SKM-1 (cell line): ENCODE measurements around the gene CXCR3.

Experiments
- DNase-seq: peaks from one replicate; lab custom pipeline; 2025; ENCODE audit not compliant: unreplicated experiment; lab: John Stamatoyannopoulos, UW

The CXCR3 gene

DNA sequence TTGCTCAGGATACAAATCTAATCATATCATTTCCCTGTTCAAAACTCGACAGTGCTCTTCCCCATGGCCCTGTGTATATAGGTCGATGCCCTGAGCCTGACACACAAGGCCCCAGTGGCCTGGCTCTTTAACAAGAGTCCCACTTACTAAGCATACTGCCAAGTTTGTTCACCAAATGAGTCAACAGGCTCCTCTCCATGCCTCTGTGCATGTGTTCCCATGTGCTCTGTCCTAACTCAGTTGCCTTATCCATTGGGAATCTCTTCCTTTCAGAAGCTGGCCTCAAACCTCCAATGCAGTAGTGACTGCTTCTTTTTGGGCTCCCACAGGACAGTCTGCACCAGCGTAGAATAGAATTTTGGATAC lies 18.9 kb upstream of the CXCR3 start:
- DNase-seq: no peak

DNA sequence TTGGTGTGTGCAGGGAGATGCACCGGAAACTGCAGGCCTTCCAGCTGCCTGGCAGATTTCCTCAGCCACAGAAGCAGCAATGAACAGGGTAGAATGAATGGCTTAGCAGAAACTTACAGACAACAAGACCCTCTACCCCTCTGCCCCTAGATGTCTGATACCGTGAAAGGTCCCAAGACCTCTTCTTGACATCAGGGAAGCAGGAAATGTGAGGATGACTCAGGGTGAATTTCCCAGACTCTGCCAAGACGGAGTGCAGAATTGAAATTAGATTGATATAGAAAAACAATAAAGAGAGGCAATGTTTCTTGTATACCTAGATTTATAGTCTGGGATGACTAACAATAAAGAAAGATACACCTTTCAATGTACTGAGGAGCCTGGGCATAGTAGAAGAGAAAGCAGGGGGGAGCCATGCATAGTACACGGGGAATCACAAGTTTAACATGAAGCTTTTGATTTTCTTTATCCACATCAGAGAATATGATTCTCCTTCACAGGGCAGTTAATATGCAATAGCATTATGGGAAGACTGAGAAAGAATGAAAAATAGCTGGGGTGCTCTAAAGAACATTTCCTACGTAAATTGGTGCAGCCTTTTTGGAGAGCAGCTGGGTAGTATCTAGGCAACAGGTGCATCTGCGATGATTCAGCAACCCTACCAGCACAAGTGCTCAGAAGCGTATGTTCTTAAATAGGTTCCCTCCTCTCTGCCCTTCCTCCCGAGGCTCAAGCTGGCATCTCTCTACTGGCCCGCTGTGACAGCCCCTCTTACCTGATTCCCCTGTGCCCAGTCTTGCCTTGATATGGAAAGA lies 18.3 kb upstream of the CXCR3 start:
- DNase-seq: no peak

DNA sequence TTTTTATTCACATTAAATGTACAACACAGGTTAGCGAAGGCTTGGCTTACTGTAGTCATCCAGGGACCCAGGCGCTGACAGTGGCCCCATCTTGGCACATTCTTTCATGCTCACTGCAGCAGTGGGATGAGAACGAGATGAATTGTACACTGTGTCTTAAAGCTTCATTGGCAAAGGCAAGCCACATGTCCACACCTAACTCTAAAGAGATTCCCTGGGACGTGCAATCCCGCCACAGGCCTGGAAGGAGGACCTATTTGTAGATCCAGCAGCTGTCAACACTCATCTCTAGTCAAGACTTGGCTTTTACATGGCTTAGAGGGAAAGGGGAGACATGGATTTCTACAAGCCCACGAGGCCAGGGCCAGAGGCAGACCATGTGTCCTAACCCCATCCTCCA lies 16.1 kb upstream of the CXCR3 start:
- DNase-seq: no peak

DNA sequence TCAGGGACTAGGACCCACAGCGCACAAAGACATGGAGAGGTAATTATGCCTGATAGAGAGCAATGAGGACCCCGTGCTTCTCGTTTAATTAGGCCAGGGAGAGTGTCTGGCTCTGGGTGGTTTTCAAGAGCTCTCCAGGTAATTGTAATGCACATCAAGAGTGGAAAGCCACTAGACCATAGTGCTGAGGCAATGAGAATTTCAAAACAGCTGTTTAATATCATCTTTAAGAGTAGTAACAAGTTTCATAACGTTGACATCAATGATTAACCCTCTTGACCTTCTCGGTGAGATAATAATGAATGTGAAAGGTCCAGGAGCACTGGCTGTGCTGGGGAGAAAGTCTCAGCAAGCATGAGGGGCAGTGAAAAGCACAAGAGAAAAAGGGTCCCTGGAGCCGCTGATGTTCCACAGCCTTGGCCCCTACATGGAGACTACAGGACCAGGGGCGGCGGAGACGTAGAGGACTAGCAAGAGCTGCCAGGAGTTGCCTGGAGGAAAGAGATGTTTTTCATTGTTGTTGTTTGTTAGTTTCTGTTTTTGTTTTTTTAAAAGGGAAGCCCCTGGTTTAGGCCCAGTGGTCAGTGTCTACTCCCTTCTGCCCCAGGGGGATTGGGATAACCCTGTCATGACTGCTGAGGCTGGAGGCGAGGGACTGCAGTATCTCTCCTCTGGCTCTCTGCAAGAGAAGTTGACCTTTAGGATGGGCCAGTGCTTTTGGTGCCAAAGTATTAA lies 14.8 kb upstream of the CXCR3 start:
- DNase-seq: no peak

DNA sequence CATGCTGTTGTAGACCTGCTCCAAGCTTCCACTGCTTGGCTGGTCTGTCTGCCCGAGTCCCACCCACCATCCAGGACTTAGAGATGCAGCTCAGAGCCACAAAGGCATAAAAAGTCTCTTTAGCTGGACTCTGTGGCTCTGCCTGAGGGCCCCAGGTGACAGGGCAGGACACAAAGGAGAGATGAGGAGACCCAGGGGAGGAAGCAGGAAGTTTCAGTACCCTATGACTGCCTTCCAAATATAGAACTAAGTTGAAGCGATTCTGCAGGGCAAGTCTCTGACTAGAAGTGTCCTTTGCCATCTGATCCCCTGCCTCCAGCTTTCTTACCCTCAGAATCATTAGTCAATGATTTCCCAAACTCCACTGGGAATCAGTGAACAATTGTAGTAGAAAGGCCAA lies 11.2 kb upstream of the CXCR3 start:
- no peak for DNase-seq

DNA sequence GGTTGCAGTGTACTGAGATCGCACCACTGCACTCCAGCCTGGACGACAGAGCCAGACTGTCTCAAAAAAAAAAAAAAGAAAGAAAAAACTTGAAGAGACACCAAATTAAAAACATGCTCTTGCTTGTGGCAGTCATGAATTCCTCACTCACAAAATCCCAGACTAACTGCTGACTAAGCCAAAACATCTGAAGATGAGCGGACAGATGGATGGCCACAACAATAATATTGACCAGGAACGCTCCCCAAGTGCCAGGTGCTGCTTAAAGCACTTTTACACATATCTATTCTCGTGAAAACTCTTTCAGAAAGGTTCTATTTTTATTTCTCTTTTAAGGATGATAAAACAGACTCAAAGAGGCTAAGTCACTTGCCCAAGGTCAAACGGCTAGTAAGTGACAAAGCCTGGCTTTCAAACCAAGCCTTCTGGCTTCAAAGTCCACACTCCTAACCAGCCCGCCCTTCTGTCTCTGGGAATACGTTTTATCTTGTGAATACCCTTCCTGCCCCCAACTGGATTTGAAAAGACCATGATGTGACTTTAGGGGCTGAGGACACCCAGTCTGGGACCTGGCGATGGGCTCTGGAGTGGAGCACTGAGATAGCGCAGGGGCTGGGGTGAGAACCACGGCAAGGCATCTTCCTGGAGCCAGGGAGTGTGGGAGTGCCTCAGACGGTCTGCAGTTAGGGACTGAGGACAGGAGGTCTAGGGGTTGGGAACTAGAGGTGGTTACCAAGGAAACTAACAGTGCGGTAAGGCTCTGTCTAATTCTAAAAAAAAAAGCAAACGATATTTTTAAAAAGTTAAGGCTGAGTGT lies 9.5 kb upstream of the CXCR3 start:
- no peak for DNase-seq

DNA sequence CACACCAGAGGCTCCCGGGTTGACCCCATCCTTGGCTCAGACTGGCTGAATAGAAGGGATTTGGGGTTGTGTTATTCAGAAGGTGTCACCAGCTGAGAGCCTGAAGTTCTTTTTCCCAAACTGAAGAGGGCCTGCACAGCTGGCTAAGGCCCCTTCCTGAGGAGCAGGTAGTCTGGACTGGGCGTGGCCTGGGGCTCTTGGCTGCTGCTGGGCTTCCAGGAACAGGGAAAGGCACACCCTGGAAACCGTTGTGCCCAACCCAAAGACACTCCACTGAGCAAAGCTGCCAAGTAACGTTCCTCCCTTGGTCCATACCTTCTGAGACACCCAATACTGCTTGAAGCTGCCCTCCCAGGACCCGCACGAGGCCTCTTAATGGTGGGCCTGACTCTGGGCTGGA lies 8.3 kb upstream of the CXCR3 start:
- DNase-seq: no peak

DNA sequence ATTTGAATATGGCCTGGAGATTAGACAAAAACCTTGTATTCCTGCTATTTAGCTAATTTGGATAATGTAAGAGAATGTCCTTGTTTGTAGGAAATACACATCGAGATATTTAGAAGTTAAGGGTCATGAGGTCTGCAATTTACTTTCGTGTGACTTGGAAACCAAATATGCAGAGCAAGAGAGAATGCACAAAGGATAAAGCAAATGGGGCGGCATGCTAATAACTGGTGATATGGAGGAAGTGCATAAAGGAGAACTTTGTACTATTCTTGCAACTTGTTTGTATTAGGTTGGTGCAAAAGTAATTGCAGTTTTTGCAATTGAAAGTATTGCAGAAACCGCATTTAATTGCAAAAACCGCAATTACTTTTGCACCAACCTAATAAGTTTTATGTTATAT lies 7.2 kb upstream of the CXCR3 start:
- no peak for DNase-seq

DNA sequence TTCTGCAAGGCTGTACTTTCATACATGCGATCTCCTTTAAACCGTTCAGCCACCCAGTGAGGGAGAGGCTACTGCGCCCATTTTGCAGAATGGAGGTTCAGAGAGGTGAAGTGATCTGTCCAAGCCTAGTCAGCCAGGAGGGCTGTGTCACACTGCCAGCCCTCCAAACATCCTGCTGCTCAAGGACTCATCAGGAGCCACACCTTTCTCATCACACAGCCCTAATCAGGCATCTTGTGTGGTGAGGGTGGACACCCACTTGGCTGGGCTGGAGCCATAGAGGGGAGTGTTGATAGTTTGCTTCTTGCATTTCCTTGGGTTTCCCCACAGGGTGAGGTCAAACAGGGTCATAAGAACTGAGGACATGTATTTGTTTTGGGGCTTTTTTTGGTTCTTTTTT lies 5.4 kb upstream of the CXCR3 start:
- no peak for DNase-seq

DNA sequence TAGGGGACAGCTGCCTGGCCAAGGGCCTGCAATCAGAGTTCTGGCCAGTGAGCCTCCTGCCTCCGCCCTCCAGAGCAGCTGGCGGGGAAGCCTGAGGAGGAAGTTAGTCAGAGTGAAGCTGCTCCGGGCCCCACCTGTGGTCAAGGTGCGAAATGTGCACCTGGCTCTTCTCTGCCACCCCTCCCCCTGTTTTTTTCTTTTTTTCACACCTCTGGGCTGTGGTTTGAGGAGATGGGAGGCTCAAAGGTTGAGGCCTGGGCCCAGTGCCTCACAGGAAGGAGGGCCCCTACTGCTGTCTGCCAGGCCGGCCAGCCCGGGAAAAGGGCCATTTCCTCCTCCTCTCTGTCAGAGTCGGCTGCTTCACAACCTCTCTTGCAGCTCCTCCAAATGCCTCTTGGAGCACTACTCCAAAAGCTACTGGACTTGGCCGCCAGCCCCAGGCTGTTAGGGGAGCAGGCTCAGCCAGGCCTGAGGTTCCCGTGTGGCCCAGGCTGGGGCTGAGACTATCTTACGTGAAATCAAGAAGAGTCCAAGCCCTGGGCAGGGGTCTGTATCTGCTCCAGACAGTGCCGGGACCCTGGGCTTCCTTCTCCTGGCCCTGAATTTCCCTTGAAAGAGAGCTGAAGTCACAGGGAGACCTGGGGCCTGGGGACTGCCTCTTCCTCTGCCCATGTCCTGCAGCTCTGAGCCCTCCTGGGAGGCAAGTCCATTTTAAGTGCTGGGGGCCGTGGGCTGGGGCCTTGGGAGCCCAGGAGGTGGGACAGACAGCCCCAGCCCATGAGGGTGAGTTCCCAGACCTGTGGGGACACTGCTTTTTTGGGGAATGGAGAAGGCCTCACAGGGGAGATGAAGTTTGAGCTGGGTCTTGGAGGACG lies 4.5 kb upstream of the CXCR3 start:
- DNase-seq: no peak

DNA sequence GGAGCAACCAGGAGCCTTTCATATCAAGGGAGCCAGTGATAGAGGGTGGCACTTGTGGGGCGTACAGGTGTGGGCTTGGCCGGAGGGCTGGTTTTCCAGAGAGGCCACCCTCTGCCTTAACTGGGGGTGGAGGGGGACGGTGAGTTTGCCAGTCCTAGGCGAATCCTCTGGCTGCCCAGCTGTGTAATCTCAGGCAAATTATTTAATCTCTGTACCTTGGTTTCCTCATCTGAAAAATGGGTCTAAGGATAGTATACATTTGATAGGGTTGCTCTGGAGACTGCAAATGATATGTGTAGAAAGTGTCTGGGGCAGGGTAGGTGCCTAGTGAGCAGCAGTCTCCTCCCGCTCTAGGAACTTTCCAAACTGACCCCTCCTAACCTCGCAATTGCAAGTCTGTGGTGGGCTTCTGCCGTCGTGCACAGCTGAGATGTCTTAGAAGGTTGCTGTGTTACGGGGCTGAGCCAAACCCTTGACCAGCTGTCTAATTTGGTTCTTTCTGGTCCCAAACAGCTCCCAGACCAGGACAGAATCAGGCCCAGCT lies 3.8 kb upstream of the CXCR3 start:
- DNase-seq: no peak

DNA sequence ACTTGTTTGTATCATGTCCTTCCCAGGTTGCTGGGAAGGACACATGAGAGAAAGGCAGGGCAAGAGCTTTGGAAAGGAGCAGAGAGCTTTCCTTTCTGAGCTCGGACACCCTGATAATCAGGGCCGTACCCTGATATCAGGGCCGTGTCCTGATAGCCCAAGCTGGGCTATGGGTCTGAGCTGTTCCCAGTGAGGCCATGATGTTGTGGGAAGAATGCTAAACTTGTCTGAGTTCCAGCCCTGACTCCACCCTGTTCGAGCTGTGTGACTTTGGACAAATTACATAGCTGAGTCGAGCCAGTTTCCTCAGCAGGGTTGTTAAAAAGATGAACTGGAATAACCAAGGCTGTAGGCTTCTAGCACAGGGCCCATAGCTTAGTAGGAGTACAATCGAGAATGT lies 3.3 kb upstream of the CXCR3 start:
- DNase-seq: no peak

DNA sequence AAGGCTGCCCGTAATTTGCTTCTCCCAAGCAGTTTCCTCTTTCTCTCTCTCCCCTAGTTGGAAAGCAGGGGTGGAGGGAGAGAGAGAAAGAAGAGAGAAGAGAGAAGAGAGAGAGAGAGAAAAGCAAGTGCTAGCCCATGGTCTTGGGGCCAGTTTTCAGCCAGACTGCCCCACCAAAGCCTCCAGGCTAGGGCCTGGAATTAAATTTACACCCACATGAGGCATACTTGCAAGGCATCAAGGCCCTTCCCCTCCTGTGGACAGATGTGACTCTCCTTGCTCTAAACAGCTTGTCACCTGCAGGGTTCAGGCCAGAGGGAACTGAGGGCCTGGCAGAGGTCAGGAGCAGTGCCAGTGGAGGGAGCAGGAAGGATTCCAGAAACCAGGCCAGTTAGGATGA lies 1.7 kb upstream of the CXCR3 start:
- DNase-seq: no peak

DNA sequence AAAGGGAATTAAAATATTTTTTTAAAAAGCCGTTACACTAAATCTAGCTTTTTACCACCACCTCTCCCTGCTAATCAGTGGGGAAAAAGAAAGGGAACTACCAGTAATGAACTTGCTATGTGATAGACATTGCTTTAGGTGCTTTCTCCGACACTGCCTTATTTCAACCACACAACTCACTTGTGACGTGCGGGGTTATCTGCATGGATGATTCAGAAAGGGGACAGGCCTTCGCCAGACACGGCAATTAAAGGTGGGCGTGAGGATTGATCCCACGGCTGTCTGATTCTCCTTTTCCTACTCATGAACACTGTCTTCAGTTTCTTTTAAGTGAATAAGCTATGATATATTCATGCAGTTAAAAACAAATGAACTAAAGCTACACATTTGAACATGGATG lies 882 bp upstream of the CXCR3 start:
- DNase-seq: peak; percentile 1

DNA sequence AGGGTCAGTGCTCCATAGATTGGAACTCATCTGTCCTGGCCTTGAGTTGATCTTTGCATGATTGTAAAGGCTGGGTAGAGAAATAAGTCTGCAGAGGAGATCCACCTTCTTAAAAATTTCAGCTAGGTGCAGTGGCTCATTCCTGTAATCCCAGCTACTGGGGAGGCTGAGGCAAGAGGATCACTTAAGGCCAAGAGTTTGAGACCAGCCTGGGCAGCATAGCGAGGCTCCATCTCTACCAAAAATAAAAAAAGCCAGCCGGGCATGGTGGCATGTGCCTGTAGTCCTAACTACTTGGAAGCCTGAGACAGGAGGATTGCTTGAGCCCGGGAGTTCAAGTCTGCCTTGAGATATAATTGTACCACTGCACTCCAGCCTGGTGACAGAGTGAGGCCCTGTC lies 476 bp upstream of the CXCR3 start:
- no peak for DNase-seq

DNA sequence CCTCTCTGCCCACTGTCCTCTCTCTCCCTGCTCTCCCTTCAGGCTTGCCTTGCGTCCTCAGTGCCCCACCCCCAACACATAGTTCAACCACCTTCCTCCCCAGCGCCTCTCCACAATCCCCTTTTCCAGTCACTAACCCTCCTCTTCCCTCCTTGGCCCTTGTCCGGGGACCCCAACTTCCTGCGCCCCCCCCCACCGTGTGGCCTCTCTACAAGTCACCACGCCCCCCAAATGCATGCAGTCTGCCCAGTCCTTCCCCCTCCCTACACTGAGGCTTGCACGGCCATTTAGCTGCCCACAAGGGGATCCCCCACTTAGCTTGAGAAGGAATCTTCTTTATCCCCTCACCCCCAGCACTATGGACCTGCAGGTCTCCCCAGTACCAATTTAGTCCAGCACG lies 569 bp downstream of the CXCR3 start:
- no peak for DNase-seq

DNA sequence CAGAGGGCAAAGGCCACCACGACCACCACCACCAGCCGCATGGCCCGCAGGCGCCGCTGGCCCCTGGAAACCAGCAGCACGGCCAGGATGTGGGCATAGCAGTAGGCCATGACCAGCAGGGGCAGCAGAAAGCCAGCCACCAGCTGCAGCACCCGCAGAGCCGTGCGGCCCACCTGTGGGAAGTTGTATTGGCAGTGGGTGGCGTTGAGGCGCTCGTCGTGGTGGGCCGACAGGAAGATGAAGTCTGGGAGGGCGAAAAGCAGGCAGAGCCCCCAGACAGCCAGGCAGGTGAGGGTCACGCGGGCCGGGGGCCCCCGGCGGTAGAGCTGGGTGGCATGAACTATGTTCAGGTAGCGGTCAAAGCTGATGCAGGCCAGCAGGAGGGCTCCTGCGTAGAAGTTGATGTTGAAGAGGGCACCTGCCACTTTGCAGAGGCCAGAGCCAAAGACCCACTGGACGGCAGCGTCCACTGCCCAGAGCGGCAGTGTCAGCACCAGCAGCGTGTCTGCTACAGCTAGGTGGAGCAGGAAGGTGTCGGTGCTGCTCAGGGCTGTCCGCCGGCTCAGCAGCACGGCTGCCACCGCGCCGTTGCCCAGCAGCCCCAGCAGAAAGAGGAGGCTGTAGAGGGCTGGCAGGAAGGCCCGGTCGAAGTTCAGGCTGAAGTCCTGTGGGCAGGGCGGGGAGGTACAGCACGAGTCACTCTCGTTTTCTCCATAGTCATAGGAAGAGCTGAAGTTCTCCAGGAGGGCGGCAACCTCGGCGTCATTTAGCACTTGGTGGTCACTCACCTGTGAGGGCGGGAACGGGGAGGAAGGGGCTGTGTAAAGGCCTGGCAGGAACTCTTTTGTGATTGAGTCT lies 1.4 kb downstream of the CXCR3 start:
- no peak for DNase-seq

DNA sequence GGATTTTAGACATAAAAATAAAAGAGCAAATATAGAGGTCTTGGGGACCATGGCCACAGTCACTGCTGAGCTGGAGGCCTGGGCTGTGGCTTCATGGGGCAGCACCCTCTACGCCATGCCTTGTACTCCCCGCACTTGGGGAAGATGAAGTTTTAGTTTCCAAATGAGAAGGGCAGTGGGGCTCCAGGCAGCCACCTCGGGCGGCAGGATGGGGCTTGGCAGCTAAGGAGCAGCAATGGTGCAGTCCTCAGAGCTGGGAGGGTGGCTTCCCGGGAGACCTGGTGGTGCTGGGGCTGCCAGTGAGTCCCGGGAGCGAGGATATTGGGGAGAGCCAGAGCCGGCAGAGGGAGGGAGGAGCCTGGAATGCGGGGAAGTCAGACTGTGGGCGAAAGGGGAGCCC lies 2.4 kb downstream of the CXCR3 start:
- no peak for DNase-seq

DNA sequence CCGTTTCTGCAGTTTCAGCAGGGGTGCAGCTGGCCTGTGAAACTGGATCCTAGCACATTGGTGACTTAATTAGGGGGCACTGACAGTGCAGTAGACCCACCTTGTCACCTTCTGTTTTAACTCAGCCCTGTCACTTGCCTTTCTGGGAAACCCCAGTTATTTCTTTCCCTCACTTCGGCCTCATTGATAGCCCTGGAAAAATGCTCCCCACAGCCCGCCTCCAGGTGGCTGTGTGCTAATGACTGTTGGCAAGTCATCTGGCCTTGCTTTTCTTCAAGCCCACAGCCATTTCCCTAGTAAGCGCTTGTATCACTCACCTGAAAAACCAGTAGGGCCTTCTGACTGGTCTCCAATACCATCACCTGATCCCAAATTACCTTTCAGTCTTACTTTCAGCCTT lies 3.3 kb downstream of the CXCR3 start:
- DNase-seq: no peak

DNA sequence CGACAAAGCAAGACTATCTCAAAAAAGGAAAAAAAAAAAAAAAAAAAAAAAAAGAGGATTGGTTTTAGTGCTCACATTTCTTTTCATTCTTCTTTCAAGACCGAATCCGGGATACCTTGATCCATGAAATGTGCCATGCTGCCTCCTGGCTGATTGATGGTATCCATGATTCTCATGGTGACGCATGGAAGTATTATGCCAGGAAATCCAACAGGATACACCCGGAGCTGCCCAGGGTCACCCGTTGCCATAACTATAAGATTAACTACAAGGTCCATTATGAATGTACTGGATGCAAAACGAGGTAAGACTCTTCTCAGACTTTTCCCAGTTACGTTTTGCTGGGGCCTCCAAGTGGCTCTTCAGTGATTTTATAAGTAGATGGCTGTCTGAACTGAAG lies 6.1 kb downstream of the CXCR3 start:
- DNase-seq: no peak
